ENCODE data around the gene ADGRD1. TPM values are rescaled to one million over a fixed set of nuclear protein-coding genes. Genes with fewer than 3 reads are reported as not detected.
A peak's percentile ranks its signal among the peaks of the same experiment; 100 is the strongest.

Gene ADGRD1
- polyA plus RNA-seq, 3 donors, result 4.7 to 17.9 (median 4.9) TPM

- Histone ChIP-seq H3K79me2 (ENCODE audit: insufficient read depth, low read length) (no peaks in the 10 kb centered on the region), H3K27ac (ENCODE audit: low read depth in 1 of 2, low read length in 2 of 2) (no peak overlapping the region), H3K36me3 (replicated peaks in 1 of 2; ENCODE audit: control insufficient read depth in 1 of 2, insufficient read depth in 2 of 2, low read length in 2 of 2) (peaks cover 0 to 4% of the 10 kb centered on the region in 2 donors), H3K9ac (ENCODE audit: insufficient read depth, low read length, poor library complexity, severe bottlenecking) (peak overlapping the region; percentile 36), H3K9me3 (replicated peaks in 1 of 2; ENCODE audit: control insufficient read depth in 1 of 2, insufficient read depth in 1 of 2, low read length in 2 of 2) (no peaks in the 10 kb centered on the region), H3K4me1 (ENCODE audit: control insufficient read depth in 1 of 2, insufficient read depth in 2 of 2, low read length in 2 of 2) (peaks cover 23 to 42% of the 10 kb centered on the region in 2 donors), H3K4me2 (replicated peaks; ENCODE audit: extremely low read depth, low read length, poor library complexity, severe bottlenecking) (peak overlapping the region; percentile 14), H4K20me1 (ENCODE audit: insufficient read depth, low read length) (peaks cover 13% of the 10 kb centered on the region), H3K27me3 (ENCODE audit: control insufficient read depth in 2 of 2, insufficient read depth in 2 of 2, low read length in 2 of 2) (no peaks in the 10 kb centered on the region), H2AFZ (ENCODE audit: insufficient read depth, low read depth, low read length, poor library complexity, severe bottlenecking) (no peak overlapping the region), H3K4me3 (replicated peaks in 1 of 3; ENCODE audit: low read depth in 2 of 3, low read length in 3 of 3) (peak overlapping the region in 1 of 3 experiments; percentile 37)
- Mint-ChIP-seq H3K36me3 (peaks cover 10 to 11% of the 10 kb centered on the region in 2 donors), H3K4me1 (peaks cover 22% of the 10 kb centered on the region), H3K9me3 (peaks cover 0 to 2% (median 0%) of the 10 kb centered on the region in 7 donors), H3K27me3 (ENCODE audit: low read depth in 3 of 3) (peaks cover 4 to 6% (median 5%) of the 10 kb centered on the region in 3 donors), H3K4me3 (no peak overlapping the region), H3K27ac (peak overlapping the region in 1 of 7 donors; percentile 37)
- intact Hi-C loops (cut with micrococcal nuclease), result no loop called here
- TF ChIP-seq CTCF (IDR thresholded peaks at IDR 0.05), result no peak
- DNase-seq, result no peak
- 95% methylated on average over 4 of the region's 11 CpGs for WGBS (ENCODE audit: insufficient coverage)
Observed at GRCh38 chr12:131093971-131094830, 140.5 kb downstream of the ADGRD1 start.

GRCh38 chr12:131094831-131095805, 141.4 kb downstream of the ADGRD1 start:
- no peak overlapping the region for H3K4me3 Mint-ChIP-seq
- H3K36me3 ChIP-seq (replicated peaks in 1 of 2; ENCODE audit: control insufficient read depth in 1 of 2, insufficient read depth in 2 of 2, low read length in 2 of 2), result peaks cover 0 to 4% of the 10 kb centered on the region in 2 donors
- no peaks in the 10 kb centered on the region for H3K9me3 ChIP-seq (replicated peaks in 1 of 2; ENCODE audit: control insufficient read depth in 1 of 2, insufficient read depth in 1 of 2, low read length in 2 of 2)
- peaks cover 0 to 2% (median 0%) of the 10 kb centered on the region in 7 donors for H3K9me3 Mint-ChIP-seq
- H2AFZ ChIP-seq (ENCODE audit: insufficient read depth, low read depth, low read length, poor library complexity, severe bottlenecking), result no peak overlapping the region
- peaks cover 13% of the 10 kb centered on the region for H4K20me1 ChIP-seq (ENCODE audit: insufficient read depth, low read length)
- intact Hi-C loops (cut with micrococcal nuclease), result no loop called here
- H3K4me2 ChIP-seq (replicated peaks; ENCODE audit: extremely low read depth, low read length, poor library complexity, severe bottlenecking), result no peak overlapping the region
- peaks cover 22% of the 10 kb centered on the region for H3K4me1 Mint-ChIP-seq
- H3K27me3 ChIP-seq (ENCODE audit: control insufficient read depth in 2 of 2, insufficient read depth in 2 of 2, low read length in 2 of 2), result no peaks in the 10 kb centered on the region
- DNase-seq, result no peak
- peaks cover 7 to 10% of the 10 kb centered on the region in 2 donors for H3K36me3 Mint-ChIP-seq
- no peak overlapping the region for H3K27ac ChIP-seq (ENCODE audit: low read depth in 1 of 2, low read length in 2 of 2)
- H3K9ac ChIP-seq (ENCODE audit: insufficient read depth, low read length, poor library complexity, severe bottlenecking), result no peak overlapping the region
- peaks cover 23 to 39% of the 10 kb centered on the region in 2 donors for H3K4me1 ChIP-seq (ENCODE audit: control insufficient read depth in 1 of 2, insufficient read depth in 2 of 2, low read length in 2 of 2)
- H3K4me3 ChIP-seq (replicated peaks in 1 of 3; ENCODE audit: low read depth in 2 of 3, low read length in 3 of 3), result no peak overlapping the region
- 90% methylated on average over 17 of the region's 25 CpGs for WGBS (ENCODE audit: insufficient coverage)
- no peak overlapping the region for H3K27ac Mint-ChIP-seq
- no peaks in the 10 kb centered on the region for H3K79me2 ChIP-seq (ENCODE audit: insufficient read depth, low read length)
- no peak for TF ChIP-seq CTCF (IDR thresholded peaks at IDR 0.05)
- peaks cover 4 to 6% (median 5%) of the 10 kb centered on the region in 3 donors for H3K27me3 Mint-ChIP-seq (ENCODE audit: low read depth in 3 of 3)
